GM18502 (cell line): ENCODE data around the gene DIP2C.
"Not testable (repeated sequence)": the region's sequence is repeated elsewhere in the genome, so short reads cannot be mapped to it uniquely, and the experiment has no call there.

Experiments
- ATAC-seq: cut with Tn5 transposase; IDR thresholded peaks from one replicate; pipeline ENCODE4 v1.9.1; 2021; ENCODE audit warnings: mild to moderate bottlenecking; ENCODE audit not compliant: unreplicated experiment, poor library complexity

The DIP2C gene

GRCh38 chr10:335151-335800, 354.2 kb downstream of the DIP2C start:
- ATAC-seq, result no peak

GRCh38 chr10:331186-331585, 358.3 kb downstream of the DIP2C start:
- ATAC-seq, result no peak

GRCh38 chr10:329361-330099, 359.9 kb downstream of the DIP2C start:
- ATAC-seq, result no peak

- no peak for ATAC-seq
Observed at GRCh38 chr10:327889-328852, 361.3 kb downstream of the DIP2C start.

GRCh38 chr10:326894-327635, 362.4 kb downstream of the DIP2C start:
- no peak for ATAC-seq

GRCh38 chr10:326350-326749, 363.1 kb downstream of the DIP2C start:
- no peak for ATAC-seq

GRCh38 chr10:325282-325681, 364.2 kb downstream of the DIP2C start:
- no peak for ATAC-seq

GRCh38 chr10:324593-324992, 364.9 kb downstream of the DIP2C start:
- no peak for ATAC-seq

GRCh38 chr10:323651-324293, 365.7 kb downstream of the DIP2C start:
- ATAC-seq, result peak; percentile 98

- ATAC-seq, result not testable (repeated sequence)
Observed at GRCh38 chr10:323046-323445, 366.4 kb downstream of the DIP2C start.

GRCh38 chr10:320771-321170, 368.7 kb downstream of the DIP2C start:
- no peak for ATAC-seq

- ATAC-seq, result no peak
Observed at GRCh38 chr10:317926-318325, 371.5 kb downstream of the DIP2C start.

- ATAC-seq, result peak; percentile 94
Observed at GRCh38 chr10:317271-317769, 372.1 kb downstream of the DIP2C start.

- ATAC-seq, result no peak
Observed at GRCh38 chr10:316390-316789, 373.1 kb downstream of the DIP2C start.

GRCh38 chr10:314871-315270, 374.6 kb downstream of the DIP2C start:
- ATAC-seq, result no peak

GRCh38 chr10:314381-314780, 375.1 kb downstream of the DIP2C start:
- no peak for ATAC-seq

- ATAC-seq, result no peak
Observed at GRCh38 chr10:311901-312665, 377.4 kb downstream of the DIP2C start.

- ATAC-seq, result no peak
Observed at GRCh38 chr10:310976-311639, 378.4 kb downstream of the DIP2C start.
